ENCODE results near the gene CLN6. TPM values are rescaled to one million over a fixed set of nuclear protein-coding genes. Genes with fewer than 3 reads are reported as not detected.

Gene CLN6
- total and polyA plus RNA-seq, 8 donors, result 6.4 to 151 (median 17.3) TPM

- Histone ChIP-seq H3K27ac (peak overlapping the region in 2 of 5 donors; percentile 2 to 58), H3K4me3 (peak overlapping the region; percentile 24 to 31 (median 26)), H3K36me3 (peaks cover 0 to 24% (median 6%) of the 10 kb centered on the region in 4 donors), H3K27me3 (no peaks in the 10 kb centered on the region), H3K4me1 (peaks cover 13 to 33% (median 15%) of the 10 kb centered on the region in 4 donors), H3K9me3 (no peaks in the 10 kb centered on the region)
- TF ChIP-seq, protein P1, sequence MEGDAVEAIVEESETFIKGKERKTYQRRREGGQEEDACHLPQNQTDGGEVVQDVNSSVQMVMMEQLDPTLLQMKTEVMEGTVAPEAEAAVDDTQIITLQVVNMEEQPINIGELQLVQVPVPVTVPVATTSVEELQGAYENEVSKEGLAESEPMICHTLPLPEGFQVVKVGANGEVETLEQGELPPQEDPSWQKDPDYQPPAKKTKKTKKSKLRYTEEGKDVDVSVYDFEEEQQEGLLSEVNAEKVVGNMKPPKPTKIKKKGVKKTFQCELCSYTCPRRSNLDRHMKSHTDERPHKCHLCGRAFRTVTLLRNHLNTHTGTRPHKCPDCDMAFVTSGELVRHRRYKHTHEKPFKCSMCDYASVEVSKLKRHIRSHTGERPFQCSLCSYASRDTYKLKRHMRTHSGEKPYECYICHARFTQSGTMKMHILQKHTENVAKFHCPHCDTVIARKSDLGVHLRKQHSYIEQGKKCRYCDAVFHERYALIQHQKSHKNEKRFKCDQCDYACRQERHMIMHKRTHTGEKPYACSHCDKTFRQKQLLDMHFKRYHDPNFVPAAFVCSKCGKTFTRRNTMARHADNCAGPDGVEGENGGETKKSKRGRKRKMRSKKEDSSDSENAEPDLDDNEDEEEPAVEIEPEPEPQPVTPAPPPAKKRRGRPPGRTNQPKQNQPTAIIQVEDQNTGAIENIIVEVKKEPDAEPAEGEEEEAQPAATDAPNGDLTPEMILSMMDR (IDR thresholded peaks at IDR 0.05), result peak in 5 of 7 experiments; percentile 70 to 92 (median 86)
- TF ChIP-seq POLR2AphosphoS5 (IDR thresholded peaks at IDR 0.05), result peak in 1 of 3 donors; percentile 45
- no peak for TF ChIP-seq EP300 (IDR thresholded peaks at IDR 0.05)
- TF ChIP-seq POLR2A (IDR thresholded peaks at IDR 0.05), result no peak
- WGBS, 5 donors, result 10 to 49% (median 45%) methylated on average over 4 to 23 of the region's 23 CpGs
- peak; percentile 56 to 87 for DNase-seq
- intact Hi-C loops (cut with DNase I; ENCODE audit: low total_unique reads), result loop anchor here (10.0 kb wide), 1 partner anchor 346 kb away; no protein-coding TSS in a partner anchor
Measured at GRCh38 chr15:68210821-68211655, 18.5 kb downstream of the CLN6 start.

GRCh38 chr15:68210409-68210756, 19.1 kb downstream of the CLN6 start:
- intact Hi-C loops (cut with DNase I; ENCODE audit: low total_unique reads), result loop anchor here (10.0 kb wide), 1 partner anchor 346 kb away; no protein-coding TSS in a partner anchor
- H3K36me3 ChIP-seq, result peaks cover 0 to 20% (median 5%) of the 10 kb centered on the region in 4 donors

DNA sequence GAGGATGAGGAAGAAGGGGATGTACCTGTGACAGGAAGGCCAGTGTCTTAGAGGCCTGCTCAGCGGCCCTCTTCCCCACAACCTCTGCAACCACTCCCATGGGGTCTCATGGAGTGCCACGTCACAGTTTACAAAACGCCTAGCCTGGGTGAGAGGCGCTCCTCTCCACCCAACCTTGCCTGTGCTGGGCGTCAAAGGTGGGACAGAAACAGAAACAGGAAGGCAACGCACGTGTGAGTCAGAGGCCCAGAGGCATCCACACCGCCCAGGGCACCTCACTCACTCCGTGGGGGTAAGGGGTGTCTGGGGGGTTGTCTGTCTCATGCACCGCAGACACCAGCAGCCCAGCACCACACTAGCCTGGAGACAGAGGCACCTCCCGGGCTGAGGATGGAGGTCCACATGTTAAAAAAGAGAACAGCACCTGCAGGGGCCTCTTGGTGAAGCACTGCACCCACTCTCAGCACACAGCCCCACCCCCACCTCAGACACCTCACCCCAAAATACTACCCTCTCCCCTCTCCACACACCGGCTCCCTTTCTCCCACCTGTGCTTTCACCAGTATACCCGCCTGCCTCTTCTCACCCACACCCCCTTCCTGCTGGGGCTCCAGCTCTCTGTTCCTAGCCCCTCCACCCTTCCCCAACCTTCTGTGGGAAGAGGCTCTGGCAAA, 19.7 kb downstream of the CLN6 start:
- no peak overlapping the region for H3K4me3 ChIP-seq
- 70 to 81% (median 77%) methylated on average over 11 to 13 of the region's 13 CpGs for WGBS, 5 donors
- no peaks in the 10 kb centered on the region for H3K9me3 ChIP-seq
- peaks cover 25 to 38% (median 27%) of the 10 kb centered on the region in 4 donors for H3K4me1 ChIP-seq
- intact Hi-C loops (cut with DNase I; ENCODE audit: low total_unique reads), result loop anchor here (10.0 kb wide), 1 partner anchor 345 kb away; no protein-coding TSS in a partner anchor
- no peak for DNase-seq
- H3K27ac ChIP-seq, result peak overlapping the region in 2 of 5 donors; percentile 2 to 58
- TF ChIP-seq EP300 (IDR thresholded peaks at IDR 0.05), result no peak
- TF ChIP-seq, protein P1 (IDR thresholded peaks at IDR 0.05), result no peak
- no peak for TF ChIP-seq POLR2A (IDR thresholded peaks at IDR 0.05)
- no peak for TF ChIP-seq POLR2AphosphoS5 (IDR thresholded peaks at IDR 0.05)
- H3K27me3 ChIP-seq, result no peaks in the 10 kb centered on the region
- peaks cover 0 to 20% (median 5%) of the 10 kb centered on the region in 4 donors for H3K36me3 ChIP-seq

More at GRCh38 chr15:68210409-68210756, 19.1 kb downstream of the CLN6 start:
- 82 to 100% (median 86%) methylated on average over 2 to 9 of the region's 9 CpGs for WGBS, 5 donors
- no peak for DNase-seq
- Histone ChIP-seq H3K4me3 (peak overlapping the region; percentile 24 to 31 (median 26)), H3K9me3 (no peaks in the 10 kb centered on the region), H3K27ac (peak overlapping the region in 2 of 5 donors; percentile 2 to 58), H3K4me1 (peaks cover 20 to 34% (median 21%) of the 10 kb centered on the region in 4 donors), H3K27me3 (no peaks in the 10 kb centered on the region)
- TF ChIP-seq POLR2A (IDR thresholded peaks at IDR 0.05), result no peak
- TF ChIP-seq POLR2AphosphoS5 (IDR thresholded peaks at IDR 0.05), result no peak
- no peak for TF ChIP-seq EP300 (IDR thresholded peaks at IDR 0.05)
- TF ChIP-seq, protein P1 (IDR thresholded peaks at IDR 0.05), result no peak

DNA sequence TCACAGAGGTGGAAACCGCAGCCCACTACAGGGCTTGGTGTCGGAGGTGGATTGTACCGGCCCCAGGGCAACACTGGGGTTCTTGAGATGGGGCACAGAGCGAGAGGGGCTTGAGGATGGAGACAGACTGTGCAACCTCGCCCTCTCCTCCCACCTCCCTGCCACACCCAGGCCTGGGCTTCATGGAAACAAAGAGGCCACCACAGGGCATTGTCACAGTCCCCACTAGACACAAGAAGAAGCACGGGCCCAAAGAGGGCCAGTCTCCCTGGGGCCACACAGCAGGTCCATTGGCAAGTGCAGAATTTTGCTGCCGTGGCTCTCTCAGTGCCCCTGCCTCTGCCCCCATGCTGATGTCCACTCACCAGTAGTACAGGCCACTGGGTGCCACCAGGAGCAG, 20.3 kb downstream of the CLN6 start:
- no peak for DNase-seq
- 77 to 100% (median 83%) methylated on average over 4 to 7 of the region's 7 CpGs for WGBS, 5 donors
- Histone ChIP-seq H3K27me3 (no peaks in the 10 kb centered on the region), H3K27ac (peak overlapping the region in 1 of 5 donors; percentile 26), H3K4me3 (no peak overlapping the region), H3K9me3 (no peaks in the 10 kb centered on the region), H3K4me1 (peaks cover 31 to 44% (median 33%) of the 10 kb centered on the region in 4 donors), H3K36me3 (peaks cover 0 to 14% (median 3%) of the 10 kb centered on the region in 4 donors)
- intact Hi-C loops (cut with DNase I; ENCODE audit: low total_unique reads), result no loop called here
- TF ChIP-seq POLR2A (IDR thresholded peaks at IDR 0.05) (no peak), EP300 (IDR thresholded peaks at IDR 0.05) (no peak), POLR2AphosphoS5 (IDR thresholded peaks at IDR 0.05) (no peak)
- TF ChIP-seq, protein P1 (IDR thresholded peaks at IDR 0.05), result no peak

Measured in stomach (tissue), 9 donors.